Umbilical cord (tissue), 1 donor: ENCODE measurements around the gene DTYMK. TPM values are rescaled to one million over a fixed set of nuclear protein-coding genes. Genes with fewer than 3 reads are reported as not detected.

Experiments used
- total RNA-seq: library from RNA; depleted of rRNA; stranded (reverse); fragments of >200 nt; gene quantifications from one replicate; pipeline ENCODE4 v1.2.3, GENCODE V29; 2014; ENCODE audit warnings: low replicate concordance; ENCODE audit not compliant: insufficient read depth

DTYMK gene
- total RNA-seq, 1 donor from 2014 or later: 21.2 TPM

Other genes starting within 250 kb of the DTYMK start
- 119 TPM for gene STK25, start 178.2 kb downstream of the DTYMK start, total RNA-seq
- gene BOK, start 128.1 kb downstream of the DTYMK start, total RNA-seq: 37.8 TPM
- 21.4 TPM for gene THAP4, start 49.7 kb downstream of the DTYMK start, total RNA-seq
- 44.8 TPM for gene ATG4B, start 49.1 kb downstream of the DTYMK start, total RNA-seq
- gene ING5, start 15.2 kb upstream of the DTYMK start, total RNA-seq: 22.4 TPM
- gene D2HGDH, start 47.8 kb upstream of the DTYMK start, total RNA-seq: 8.4 TPM
- 2.2 TPM for gene GAL3ST2, start 90.0 kb upstream of the DTYMK start, total RNA-seq
- 0.72 TPM for gene NEU4, start 122.4 kb upstream of the DTYMK start, total RNA-seq
- gene PDCD1, start 172.1 kb upstream of the DTYMK start, total RNA-seq: not detected
- 0.24 TPM for gene RTP5, start 182.9 kb upstream of the DTYMK start, total RNA-seq